Astrocyte of the spinal cord (primary cell): ENCODE data around the gene RNF146.
A peak's percentile ranks its signal among the peaks of the same experiment; 100 is the strongest.

ENCODE experiments used
- DNase-seq: peaks from one replicate; pipeline ENCODE4 v3.0.0; 2011; ENCODE audit warnings: low read depth, low spot score
- H3K4me3 ChIP-seq: 2 replicates; pipeline ENCODE4 v1.5.1; 2011; ENCODE audit warnings: low read depth, mild to moderate bottlenecking, low read length, moderate library complexity
- in situ Hi-C: cut with HindIII; loops from 2 replicates; pipeline ENCODE4 v1.10.0; 2017; ENCODE audit warnings: low sequenced_read_pairs
- TF ChIP-seq, protein P1 (sequence below): IDR thresholded peaks from 2 replicates; pipeline ENCODE4 v1.5.1; 2012; ENCODE audit warnings: low read depth, mild to moderate bottlenecking, low read length, inconsistent platforms

Gene RNF146

DNA sequence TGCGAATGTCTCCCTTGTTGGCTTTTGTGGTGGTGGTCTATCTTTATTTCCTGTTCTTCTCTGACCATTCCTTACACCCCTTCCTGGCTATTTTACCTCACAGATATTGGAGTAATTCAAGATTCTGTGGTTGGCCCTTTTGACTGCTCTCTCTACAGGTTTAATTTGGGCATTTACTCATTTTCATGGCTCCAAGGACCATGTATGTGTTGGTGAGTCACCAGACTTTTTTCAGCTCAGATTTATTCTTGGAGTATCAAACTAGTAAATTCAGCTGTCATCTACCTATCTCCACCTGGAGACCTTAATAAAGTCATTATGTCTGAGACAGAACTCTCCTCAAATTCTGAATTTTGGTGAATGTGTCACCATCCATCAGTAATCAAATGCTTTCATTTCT, 15.5 kb downstream of the RNF146 start:
- DNase-seq, result no peak
- TF ChIP-seq, protein P1, sequence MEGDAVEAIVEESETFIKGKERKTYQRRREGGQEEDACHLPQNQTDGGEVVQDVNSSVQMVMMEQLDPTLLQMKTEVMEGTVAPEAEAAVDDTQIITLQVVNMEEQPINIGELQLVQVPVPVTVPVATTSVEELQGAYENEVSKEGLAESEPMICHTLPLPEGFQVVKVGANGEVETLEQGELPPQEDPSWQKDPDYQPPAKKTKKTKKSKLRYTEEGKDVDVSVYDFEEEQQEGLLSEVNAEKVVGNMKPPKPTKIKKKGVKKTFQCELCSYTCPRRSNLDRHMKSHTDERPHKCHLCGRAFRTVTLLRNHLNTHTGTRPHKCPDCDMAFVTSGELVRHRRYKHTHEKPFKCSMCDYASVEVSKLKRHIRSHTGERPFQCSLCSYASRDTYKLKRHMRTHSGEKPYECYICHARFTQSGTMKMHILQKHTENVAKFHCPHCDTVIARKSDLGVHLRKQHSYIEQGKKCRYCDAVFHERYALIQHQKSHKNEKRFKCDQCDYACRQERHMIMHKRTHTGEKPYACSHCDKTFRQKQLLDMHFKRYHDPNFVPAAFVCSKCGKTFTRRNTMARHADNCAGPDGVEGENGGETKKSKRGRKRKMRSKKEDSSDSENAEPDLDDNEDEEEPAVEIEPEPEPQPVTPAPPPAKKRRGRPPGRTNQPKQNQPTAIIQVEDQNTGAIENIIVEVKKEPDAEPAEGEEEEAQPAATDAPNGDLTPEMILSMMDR, result no peak
- no peak overlapping the region for H3K4me3 ChIP-seq
- in situ Hi-C loops, result no loop called here

DNA sequence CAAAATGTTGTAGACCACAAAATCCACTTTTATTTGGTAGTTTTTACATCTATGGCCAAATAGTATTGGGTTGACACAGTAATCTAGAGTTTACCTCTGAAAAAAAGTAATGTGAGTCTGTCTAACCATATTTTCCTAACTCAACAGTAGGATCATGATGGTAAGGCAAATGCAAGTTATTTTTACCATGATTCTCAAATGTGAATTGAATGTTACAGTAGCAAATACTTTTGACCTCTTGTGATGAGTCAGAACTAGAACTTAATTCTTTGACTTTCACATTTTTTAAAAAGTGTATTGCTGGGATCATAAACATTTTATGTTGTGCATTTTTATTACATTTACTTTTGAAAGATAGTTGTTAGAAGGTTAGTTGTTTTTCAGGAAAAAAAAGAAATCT, 22.0 kb downstream of the RNF146 start:
- no peak overlapping the region for H3K4me3 ChIP-seq
- DNase-seq, result peak; percentile 26
- TF ChIP-seq, protein P1, result no peak
- in situ Hi-C loops, result no loop called here

GRCh38 chr6:127289934-127290333, 23.3 kb downstream of the RNF146 start:
- TF ChIP-seq, protein P1, result no peak
- H3K4me3 ChIP-seq, result no peak overlapping the region
- in situ Hi-C loops, result no loop called here
- no peak for DNase-seq

- in situ Hi-C loops, result no loop called here
- DNase-seq, result no peak
- H3K4me3 ChIP-seq, result no peak overlapping the region
Measured at GRCh38 chr6:127290391-127291265, 24.0 kb downstream of the RNF146 start.

DNA sequence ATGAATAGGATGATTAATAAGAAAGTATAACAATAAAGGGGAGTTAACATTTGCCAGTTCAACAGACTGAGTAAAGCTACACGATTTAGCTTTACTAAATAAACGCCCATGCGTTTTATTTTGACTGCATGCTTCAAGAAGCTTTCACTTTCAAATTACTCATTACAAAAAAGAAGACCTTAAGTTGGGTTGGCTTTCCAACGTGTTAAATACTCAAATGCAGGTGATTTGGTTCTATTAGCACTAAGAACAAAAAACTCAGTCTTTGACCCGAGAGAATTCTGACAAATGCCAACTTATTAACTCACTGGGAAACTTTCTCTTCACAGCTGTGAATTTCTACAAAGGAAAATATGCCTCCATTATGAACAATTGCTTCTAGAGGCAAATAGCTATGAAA, 24.8 kb downstream of the RNF146 start:
- in situ Hi-C loops, result no loop called here
- no peak overlapping the region for H3K4me3 ChIP-seq
- TF ChIP-seq, protein P1, result no peak
- DNase-seq, result no peak

More at GRCh38 chr6:127290391-127291265, 24.0 kb downstream of the RNF146 start:
- TF ChIP-seq, protein P1, result no peak

DNA sequence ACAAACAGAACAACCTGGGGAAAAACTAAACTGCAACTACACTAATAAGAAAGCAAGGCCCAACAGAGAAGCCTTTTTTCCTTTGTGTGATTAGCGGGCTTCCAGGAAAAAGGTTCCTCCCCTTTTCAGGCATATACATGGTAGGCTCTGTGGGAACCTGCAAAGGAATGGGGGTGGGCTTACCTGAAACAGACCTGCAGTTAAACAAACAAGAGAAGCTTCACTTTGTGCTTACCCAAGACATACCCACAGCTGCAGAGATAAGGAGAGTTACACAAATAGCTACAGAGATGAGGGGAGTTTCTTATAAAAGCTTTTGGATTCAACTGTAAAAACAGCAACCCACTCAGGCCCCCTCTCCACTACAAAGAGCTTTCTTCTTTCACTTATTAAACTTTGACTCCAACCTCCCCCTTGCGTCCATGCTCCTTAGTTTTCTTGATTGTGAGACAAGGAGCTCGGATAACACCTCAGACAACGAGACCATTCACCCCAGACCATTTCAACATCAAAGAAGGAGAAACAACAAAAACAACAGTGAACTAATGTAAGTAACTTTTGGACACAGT, 30.9 kb downstream of the RNF146 start:
- no peak for DNase-seq
- in situ Hi-C loops, result no loop called here
- TF ChIP-seq, protein P1, result no peak
- H3K4me3 ChIP-seq, result no peak overlapping the region
